ENCODE results near the gene KCNH2.

The KCNH2 gene

GRCh38 chr7:150941351-150942000 lies 36.6 kb downstream of the KCNH2 start:
- no peak overlapping the region for H3K27ac ChIP-seq
- no peak for TF ChIP-seq ZFX (IDR thresholded peaks at IDR 0.05; ENCODE audit: borderline replicate concordance)
- TF ChIP-seq CTCF (IDR thresholded peaks at IDR 0.05), result no peak

GRCh38 chr7:150940431-150941102 lies 37.6 kb downstream of the KCNH2 start:
- no peak overlapping the region for H3K27ac ChIP-seq
- TF ChIP-seq ZFX (IDR thresholded peaks at IDR 0.05; ENCODE audit: borderline replicate concordance) (no peak), CTCF (IDR thresholded peaks at IDR 0.05) (no peak)

- H3K27ac ChIP-seq, result no peak overlapping the region
- no peak for TF ChIP-seq ZFX (IDR thresholded peaks at IDR 0.05; ENCODE audit: borderline replicate concordance)
- TF ChIP-seq CTCF (IDR thresholded peaks at IDR 0.05), result no peak
Measured at GRCh38 chr7:150939466-150939865, 38.7 kb downstream of the KCNH2 start.

- TF ChIP-seq ZFX (IDR thresholded peaks at IDR 0.05; ENCODE audit: borderline replicate concordance) (no peak), CTCF (IDR thresholded peaks at IDR 0.05) (no peak)
- no peak overlapping the region for H3K27ac ChIP-seq
Measured at GRCh38 chr7:150939052-150939451, 39.1 kb downstream of the KCNH2 start.

- no peak overlapping the region for H3K27ac ChIP-seq
Measured at GRCh38 chr7:150938566-150938965, 39.6 kb downstream of the KCNH2 start.

GRCh38 chr7:150937848-150938561 lies 40.1 kb downstream of the KCNH2 start:
- TF ChIP-seq ZFX (IDR thresholded peaks at IDR 0.05; ENCODE audit: borderline replicate concordance) (no peak), CTCF (IDR thresholded peaks at IDR 0.05) (no peak)
- H3K27ac ChIP-seq, result no peak overlapping the region

More at GRCh38 chr7:150938566-150938965, 39.6 kb downstream of the KCNH2 start:
- TF ChIP-seq CTCF (IDR thresholded peaks at IDR 0.05) (no peak), ZFX (IDR thresholded peaks at IDR 0.05; ENCODE audit: borderline replicate concordance) (no peak)

GRCh38 chr7:150936018-150936417 lies 42.1 kb downstream of the KCNH2 start:
- TF ChIP-seq CTCF (IDR thresholded peaks at IDR 0.05) (no peak), ZFX (IDR thresholded peaks at IDR 0.05; ENCODE audit: borderline replicate concordance) (no peak)

More at GRCh38 chr7:150936018-150936417, 42.1 kb downstream of the KCNH2 start:
- H3K27ac ChIP-seq, result no peak overlapping the region
